Measurements from ENCODE around the gene LYRM7. TPM values are rescaled to one million over a fixed set of nuclear protein-coding genes. Genes with fewer than 3 reads are reported as not detected.

LYRM7 gene
- total RNA-seq, 2 donors from 2014 or later, result 16.8 to 18.9 TPM

DNA sequence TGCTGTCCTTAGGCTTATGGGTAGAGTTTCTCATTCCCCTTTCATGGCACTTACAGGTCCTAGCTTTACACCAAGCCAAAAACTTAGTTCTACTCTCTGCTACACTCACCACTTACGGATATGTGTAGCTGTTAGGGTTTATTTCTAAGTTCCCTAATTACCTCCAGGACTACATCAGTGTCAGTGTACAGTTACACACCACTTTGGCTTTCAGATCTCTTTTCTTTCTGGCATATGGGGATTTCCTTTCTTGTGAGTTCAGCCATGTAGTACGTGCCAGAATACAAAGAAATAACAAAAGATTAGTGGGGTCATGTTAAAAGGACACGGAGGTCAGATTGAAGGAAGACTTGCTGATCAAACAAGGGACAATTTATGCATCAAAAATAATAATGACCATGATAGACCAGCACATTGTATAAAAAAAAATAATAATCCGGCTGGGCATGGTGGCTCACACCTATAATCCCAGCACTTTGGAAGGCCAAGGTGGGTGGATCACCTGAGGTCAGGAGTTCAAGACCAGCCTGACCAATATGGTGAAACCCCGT lies 41.8 kb downstream of the LYRM7 start:
- no peak for ATAC-seq
- no peak for DNase-seq
- intact Hi-C loops (cut with DNase I), result no loop called here

DNA sequence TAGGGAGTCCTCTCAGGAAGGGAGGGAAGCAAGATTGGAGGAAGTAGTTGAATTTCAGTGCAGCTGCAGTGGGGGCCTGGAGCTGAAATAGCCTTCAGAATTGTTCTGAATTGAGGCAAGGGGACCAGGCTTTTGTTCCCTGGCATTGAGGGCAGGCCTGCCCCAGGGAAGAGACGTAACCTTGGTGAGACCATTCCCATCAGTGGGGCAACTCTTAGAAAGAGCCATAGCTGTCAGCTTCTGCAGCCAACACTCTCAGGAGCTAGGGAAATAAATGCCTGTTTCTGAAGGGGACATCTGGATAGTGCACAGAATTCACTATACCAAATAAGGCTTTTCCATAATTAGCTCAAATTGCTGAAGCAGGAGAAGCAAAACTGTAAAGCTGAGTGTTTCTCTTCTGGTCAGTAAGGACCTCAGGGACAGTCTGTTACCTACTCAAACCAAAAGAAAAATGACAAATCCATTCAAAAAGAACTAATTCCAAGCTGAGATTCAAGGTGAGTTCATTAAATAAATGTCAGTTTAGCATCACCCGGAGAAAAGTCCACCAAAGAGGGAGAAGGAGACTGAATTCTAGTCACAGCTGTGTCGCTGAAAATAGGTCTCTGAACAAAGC lies 44.0 kb downstream of the LYRM7 start:
- DNase-seq, result no peak
- intact Hi-C loops (cut with DNase I), result no loop called here
- no peak for ATAC-seq

DNA sequence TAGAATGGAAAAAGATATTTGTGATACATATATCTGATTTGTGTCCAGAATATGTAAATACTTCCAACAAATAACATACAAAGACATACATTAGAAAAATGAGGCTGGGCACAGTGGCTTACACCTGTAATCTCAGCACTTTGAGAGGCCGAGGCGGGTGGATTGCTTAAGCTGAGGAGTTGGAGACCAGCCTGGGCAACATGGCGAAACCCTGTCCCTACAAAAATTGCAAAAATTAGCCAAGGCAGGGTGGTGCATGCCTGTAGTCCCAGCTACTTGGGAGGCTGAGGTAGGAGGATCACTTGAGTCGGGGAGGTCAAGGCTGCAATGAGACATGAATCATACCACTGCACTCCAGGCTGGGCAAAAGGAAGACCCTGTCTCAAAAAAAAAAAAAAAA lies 47.0 kb downstream of the LYRM7 start:
- no peak for DNase-seq
- no peak for ATAC-seq
- intact Hi-C loops (cut with DNase I), result no loop called here

DNA sequence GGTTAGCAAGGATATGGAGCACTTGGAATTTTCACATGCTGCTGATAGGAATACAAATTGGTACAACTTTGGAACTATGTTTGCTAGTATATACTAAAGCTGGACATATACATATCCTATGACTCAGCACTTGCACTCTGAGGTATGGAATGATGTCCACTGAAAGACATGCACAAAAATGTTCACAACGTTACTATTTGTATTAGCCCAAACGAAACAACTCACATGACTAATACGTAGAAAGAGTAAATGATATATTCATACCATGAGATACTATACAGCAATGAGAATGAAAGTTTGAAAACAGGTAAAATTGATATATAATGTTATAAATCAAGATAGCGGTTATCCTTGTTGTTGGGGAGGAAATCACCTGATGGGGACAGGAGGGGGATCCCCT lies 47.6 kb downstream of the LYRM7 start:
- DNase-seq (no peak), ATAC-seq (no peak)
- intact Hi-C loops (cut with DNase I), result no loop called here

DNA sequence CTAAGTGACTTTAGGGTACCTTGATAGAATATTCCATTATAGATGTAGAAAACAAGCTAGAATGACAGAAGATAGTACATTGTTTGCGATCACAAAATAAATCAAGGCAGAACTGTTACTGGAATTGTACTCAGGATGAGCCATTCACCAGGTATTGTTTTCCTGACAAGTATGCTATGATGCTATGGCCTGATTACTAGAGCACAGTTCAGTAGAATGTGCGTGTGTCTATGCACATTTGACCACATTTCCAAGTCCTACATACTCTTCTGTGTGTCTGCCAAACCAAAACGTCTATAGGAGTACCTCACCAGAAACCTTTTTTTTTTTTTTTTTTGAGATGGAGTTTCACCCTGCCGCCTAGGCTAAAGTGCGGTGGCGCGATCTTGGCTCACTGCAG lies 49.8 kb downstream of the LYRM7 start:
- ATAC-seq (no peak), DNase-seq (no peak)
- intact Hi-C loops (cut with DNase I), result no loop called here

DNA sequence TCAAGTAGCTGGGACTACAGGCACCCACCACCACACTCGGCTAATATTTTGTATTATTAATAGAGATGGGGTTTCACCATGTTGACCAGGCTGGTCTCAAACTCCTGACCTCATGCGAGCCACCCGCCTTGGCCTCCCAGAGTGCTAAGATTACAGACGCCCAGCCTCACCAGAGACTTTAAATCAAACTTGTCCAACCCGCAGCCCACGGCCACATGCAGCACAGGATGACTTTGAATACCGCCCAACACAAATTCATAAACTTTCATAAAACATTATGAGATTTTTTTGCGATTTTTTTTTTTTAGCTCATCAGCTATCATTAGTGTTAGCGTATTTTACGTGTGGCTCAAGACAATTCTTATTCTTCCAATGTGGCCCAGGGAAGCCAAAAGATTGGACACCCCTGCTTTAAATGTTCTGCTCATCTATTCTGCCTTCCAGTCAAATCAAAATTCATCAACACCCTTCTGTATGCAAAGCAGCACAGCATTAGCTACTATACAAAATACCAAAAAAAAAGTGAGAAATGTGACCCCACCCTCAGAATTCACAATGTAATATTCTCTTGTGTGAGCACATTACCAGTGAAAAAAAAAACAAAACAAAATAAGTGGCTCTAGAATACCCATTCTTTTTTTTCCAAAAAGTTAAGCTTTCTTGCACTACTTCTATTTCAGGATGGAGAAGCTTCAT lies 50.4 kb downstream of the LYRM7 start:
- intact Hi-C loops (cut with DNase I), result no loop called here

DNA sequence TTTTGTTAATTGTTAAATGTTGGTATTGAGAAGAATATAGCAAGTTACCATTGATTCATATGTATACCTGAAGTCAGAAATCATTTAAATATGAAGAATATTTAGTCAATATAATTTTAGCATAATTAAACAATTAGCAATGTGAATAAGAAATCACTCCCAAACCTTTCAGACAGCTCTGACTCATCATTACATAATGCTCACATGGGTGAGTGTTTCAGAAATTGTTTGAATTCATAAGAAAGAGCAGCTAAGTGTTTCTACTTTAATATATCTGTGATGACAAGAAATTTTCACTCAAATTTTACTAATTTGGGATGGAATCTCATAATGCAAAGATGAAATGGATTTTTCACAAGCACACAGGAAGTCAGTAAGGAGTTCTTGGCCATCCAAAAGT lies 51.1 kb downstream of the LYRM7 start:
- ATAC-seq (no peak), DNase-seq (no peak)
- intact Hi-C loops (cut with DNase I), result no loop called here

More for the DNA sequence above, 50.4 kb downstream of the LYRM7 start:
- DNase-seq (no peak), ATAC-seq (no peak)

DNA sequence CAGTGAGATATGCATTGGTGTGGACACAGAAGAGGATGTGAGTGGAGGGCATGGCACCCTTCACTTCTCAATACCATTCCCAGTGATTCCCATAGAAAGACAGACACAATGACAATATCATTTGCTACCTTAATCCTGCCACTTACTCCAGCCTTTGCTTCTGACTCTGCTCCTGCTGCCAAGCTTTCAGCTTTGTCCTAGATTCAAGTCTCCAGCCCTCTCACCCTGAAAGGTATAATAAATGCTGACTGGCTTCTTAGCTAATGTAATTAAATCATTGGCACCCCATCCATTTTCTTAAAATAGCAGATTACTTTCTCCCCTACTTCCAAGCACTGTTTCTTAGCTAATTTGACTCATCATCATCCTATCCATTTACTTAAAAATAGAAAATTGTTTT lies 52.0 kb downstream of the LYRM7 start:
- no peak for ATAC-seq
- no peak for DNase-seq
- intact Hi-C loops (cut with DNase I), result no loop called here

DNA sequence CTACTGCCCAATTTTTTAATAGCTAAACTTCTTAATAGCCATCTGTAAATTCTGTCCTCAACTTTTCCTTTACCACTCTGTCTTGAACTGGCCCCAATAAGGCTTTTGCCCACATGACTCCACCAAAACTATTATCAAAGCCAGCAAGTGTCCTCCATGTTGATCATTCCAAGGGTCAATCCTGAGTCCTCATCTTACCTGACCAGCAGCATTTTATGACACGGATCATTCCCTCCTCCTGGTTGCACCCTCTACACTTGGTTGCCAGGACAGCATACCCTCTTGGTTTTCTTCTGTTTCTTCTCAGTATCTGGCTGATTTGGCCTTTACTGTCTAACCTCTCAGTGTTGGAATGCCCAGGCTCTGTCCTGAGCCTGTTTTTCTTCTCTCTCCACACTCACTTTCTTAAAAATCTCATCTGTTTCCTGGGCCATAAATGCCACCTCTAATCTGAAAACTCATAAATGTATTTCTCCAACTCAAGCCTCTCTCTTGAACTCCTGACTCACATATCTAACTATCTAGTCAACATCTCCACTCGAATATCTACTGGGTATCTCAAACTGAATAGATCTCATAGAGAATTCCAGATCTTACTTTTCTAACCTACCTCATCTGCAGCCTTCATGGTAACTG lies 53.1 kb downstream of the LYRM7 start:
- DNase-seq (no peak), ATAC-seq (no peak)
- intact Hi-C loops (cut with DNase I), result no loop called here

DNA sequence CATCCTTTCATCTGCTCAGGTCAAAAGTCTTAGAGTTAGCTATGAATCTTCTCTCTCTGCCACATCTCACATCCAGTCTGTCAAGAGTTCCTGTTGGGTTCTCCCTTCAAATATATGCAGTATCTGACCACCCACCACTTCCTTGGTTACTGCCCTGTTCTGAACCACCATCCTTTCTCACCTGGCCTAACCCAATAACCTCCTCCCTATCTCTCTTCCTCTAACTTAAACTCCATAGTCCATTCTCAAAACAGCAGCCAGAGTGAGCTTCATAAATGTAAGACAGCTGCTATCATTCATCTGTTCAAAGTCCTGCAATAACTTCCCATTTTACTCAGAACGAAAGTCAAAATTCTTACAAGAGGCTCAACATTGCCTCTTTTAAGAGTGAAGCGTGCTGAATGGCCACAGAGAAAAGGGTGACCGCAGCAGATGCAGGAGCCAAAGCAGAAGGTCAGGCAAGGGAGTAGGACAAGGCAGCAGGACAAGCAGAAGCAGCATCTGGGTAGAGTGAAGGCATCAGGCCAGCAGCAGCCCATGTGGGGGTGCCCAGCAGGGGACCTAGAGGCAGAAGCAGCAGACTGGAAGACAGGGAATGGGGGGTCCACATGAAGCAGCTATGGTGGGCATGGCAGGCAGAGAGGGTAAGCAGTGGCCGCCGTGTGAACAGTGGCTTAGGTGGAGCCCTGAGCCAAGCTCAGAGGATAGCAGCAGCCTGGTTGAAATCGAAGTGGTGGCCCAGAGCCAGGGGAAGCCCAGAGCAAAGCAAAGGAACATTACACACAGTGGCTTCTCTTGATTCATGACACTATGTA lies 53.9 kb downstream of the LYRM7 start:
- DNase-seq, result peak; percentile 33
- peak; percentile 55 to 84 for ATAC-seq
- intact Hi-C loops (cut with DNase I), result no loop called here

DNA sequence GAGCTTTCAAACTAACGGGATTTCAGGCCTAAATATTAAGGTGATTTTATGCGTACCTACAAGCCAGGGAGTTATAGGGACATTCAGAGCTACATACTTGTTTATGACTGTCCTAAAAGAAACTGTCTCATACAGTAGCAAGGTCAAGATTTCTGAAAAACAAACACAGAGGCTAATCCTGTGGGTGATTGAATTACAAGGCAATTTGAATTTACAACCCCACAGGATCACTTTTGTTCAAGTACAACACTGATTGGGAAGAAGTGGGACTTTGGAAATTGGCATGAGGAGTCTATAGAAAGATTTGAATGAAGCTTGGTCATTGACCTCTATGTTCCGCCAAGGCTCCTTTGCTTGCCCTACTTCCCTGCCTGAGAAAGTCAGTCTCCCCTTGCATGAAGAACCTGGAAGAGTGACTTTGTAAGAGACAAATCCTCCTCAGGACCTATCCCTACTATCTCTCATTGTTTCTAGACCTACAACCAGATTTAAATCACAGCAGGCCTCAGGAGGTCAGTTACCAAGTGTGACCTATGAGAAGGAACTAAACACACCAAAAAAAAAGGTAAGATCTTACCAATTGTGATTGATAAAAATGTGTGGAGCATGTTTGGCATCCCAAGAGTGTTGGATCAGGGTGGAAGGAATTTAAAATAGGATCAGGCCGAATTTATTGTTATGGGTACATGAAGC lies 54.7 kb downstream of the LYRM7 start:
- intact Hi-C loops (cut with DNase I), result no loop called here
- ATAC-seq, result no peak
- no peak for DNase-seq

DNA sequence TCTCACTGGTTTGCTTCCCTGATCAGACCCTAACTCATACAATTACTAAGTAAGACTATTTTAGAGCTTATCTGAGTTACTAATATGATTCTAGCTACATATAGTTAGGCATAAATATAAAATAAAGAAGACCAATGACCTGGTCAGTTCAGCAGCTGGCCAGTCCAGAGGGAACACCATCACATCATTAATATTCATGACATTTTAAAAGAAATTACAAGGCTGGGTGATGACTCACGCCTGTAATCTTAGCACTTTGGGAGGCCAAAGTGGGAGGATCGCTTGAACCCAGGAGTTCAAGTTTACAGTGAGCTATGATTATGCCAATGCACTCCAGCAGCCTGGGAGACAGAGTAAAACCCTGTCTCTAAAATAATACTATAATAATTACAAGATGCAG lies 56.2 kb downstream of the LYRM7 start:
- DNase-seq (no peak), ATAC-seq (no peak)
- intact Hi-C loops (cut with DNase I), result no loop called here

DNA sequence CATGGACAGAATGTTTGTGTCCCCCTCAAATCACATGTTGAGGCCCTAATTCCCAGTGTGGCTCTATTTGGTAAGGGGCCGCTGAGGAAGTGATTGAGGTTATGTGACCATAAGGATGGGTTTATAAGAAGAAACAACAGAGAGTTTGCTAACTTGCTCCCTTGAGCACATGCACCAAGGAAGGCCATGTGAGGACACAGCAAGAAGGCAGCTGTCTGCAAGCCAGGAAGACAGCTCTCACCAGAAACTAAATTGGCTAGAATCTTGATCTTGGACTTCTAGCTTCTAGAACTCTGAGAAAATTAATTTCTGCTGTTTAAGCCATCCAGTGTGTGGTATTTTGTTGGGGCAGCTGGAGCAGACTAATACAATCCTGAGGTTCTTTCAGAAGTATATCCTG lies 57.9 kb downstream of the LYRM7 start:
- DNase-seq, result no peak
- no peak for ATAC-seq
- intact Hi-C loops (cut with DNase I), result no loop called here

DNA sequence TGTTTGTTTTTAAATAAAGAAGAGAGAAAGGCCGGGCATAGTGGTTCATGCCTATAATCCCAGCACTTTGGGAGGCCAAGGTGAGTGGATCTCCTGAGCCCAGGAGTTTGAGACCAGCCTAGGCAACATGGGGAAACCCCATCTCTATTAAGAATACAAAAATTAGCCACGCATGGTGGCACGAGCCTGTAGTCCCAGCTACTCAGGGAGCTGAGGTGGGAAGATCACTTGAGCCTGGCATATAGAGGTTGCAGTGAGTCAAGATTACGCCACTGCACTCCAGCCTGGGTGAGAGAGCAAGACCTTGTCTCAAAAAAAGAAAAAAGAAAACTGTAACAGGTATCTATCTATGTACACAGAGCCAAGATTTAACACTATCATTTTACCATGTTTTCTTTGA lies 58.9 kb downstream of the LYRM7 start:
- ATAC-seq, result no peak
- intact Hi-C loops (cut with DNase I), result no loop called here
- no peak for DNase-seq

DNA sequence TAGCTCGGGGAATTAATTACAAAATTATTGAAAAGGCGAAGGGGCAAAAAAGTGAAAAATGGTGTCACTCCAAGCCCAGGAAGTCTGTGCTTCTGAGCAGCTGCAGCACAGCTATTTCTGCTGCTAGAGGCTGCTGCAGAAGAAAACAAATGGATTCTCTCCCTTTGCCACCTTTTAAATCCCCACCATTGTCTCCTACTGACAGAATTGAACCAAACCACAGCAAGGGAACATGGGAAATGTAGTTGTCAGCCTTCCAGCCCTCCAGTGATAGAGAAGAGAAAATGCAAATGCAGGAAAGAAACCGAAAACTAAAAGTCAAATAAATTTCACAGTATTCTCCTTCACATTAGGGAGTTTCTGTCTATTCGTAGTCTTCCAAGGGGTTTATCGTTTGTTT lies 59.7 kb downstream of the LYRM7 start:
- ATAC-seq (no peak), DNase-seq (no peak)
- intact Hi-C loops (cut with DNase I), result no loop called here

DNA sequence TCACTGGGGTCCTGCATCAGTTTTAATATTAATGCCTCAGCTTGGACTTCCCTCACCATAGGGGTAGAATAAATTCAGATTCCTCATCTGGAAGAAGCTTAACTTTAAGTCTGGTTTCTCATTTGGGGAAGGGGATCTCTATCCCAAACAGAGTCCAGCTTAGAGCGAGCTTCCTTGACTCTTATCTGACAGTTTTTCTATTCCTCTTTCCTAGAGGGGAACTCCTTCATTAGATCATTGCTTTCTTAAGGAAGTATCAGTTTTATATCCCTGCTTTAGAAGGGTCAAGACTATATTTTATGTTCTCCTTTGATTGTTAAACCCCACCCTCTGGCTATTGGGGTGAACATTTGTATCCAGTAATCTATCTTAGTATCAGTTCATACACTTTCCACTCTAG lies 68.9 kb downstream of the LYRM7 start:
- ATAC-seq, result no peak
- no peak for DNase-seq
- intact Hi-C loops (cut with DNase I), result no loop called here

DNA sequence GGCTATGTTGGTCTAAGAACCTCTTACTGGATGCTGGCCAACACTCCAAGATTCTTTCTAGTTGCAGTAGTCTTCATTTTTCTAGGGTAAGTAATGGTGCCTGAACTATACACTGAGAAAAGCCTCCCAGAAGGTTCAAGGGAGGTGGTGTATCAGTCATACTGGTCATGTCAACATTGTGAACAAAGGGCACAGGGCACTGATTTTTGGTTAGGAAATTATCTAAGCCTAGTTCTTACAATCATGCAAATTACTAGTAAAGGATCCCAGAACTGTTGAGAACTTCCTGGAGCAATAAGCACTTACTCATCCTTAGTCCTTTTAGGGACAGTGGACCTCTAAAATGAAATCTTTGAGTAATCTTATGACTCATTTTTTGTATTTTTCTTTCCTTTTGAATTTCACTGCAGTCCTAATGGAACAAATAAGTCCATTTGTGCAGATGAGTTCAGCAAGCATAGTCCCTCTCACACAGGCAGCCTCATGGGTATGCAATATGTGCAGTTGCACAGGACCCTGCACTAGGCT lies 72.0 kb downstream of the LYRM7 start:
- intact Hi-C loops (cut with DNase I), result no loop called here
- ATAC-seq (no peak), DNase-seq (no peak)

DNA sequence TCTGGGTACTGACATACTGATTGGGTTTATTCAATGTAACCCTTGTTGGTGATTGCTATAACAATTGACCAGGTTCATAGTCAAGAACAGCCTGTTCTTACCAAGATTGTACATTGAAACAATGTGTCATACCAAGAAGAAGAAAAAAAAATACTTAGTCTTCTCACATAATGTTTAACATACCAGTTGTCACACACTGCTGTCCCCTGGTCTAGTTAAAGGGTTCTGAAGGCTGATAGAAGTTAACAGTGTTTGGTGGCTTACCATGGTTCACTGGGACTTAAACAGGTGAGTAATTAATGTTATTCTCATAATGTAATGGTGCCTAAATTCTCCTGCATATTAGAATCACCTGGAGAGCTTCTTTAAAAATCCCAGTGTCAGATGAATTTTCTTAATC lies 74.6 kb downstream of the LYRM7 start:
- DNase-seq, result no peak
- no peak for ATAC-seq
- intact Hi-C loops (cut with DNase I), result no loop called here

DNA sequence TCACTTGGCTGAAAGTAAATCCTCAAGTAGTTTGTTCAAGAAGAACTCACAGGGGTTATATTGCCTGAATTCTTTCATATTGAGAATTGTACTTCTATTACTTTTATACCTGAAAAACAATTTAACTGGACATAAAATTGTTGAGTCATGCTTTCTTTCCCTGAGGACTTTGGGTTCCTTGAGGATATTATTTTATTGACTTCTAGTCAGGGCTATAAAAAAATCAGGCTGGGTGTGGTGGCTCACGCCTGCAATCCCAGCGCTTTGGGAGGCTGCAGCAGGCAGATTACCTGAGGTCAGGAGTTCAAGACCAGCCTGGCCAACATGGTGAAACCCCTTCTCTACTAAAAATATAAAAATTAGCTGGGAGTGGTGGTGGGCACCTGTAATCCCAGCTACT lies 75.2 kb downstream of the LYRM7 start:
- intact Hi-C loops (cut with DNase I), result no loop called here
- no peak for DNase-seq
- ATAC-seq, result no peak

Measured in left cardiac atrium (tissue), 4 donors.